ENCODE data around the gene GLOD5.

GLOD5 gene

GRCh38 chrX:48793935-48794334 lies 32.4 kb downstream of the GLOD5 start:
- H3K36me3 ChIP-seq (ENCODE audit: control insufficient read depth, insufficient read depth, low read length): no peaks in the 10 kb centered on the region
- no peak overlapping the region for H3K4me3 ChIP-seq (ENCODE audit: extremely low read depth, insufficient read depth, low read length, poor library complexity, severe bottlenecking)
- no peak overlapping the region for H3K27ac ChIP-seq (ENCODE audit: low read depth, low read length, severe bottlenecking)
- H3K4me1 ChIP-seq (ENCODE audit: control insufficient read depth, insufficient read depth, low read length, poor library complexity, severe bottlenecking): peaks cover 5% of the 10 kb centered on the region
- H3K9me3 ChIP-seq (ENCODE audit: control insufficient read depth, low read length): no peaks in the 10 kb centered on the region
- WGBS, 2 experiments (ENCODE audit: insufficient coverage in 2 of 2): 92 to 100% methylated on average over 1 to 2 of the region's 4 CpGs

- 93 to 95% methylated on average over 9 to 12 of the region's 12 CpGs for WGBS, 2 experiments (ENCODE audit: insufficient coverage in 2 of 2)
- Histone ChIP-seq H3K36me3 (ENCODE audit: control insufficient read depth, insufficient read depth, low read length) (no peaks in the 10 kb centered on the region), H3K9me3 (ENCODE audit: control insufficient read depth, low read length) (no peaks in the 10 kb centered on the region), H3K27ac (ENCODE audit: low read depth, low read length, severe bottlenecking) (peak overlapping the region; percentile 49), H3K4me3 (ENCODE audit: extremely low read depth, insufficient read depth, low read length, poor library complexity, severe bottlenecking) (no peak overlapping the region), H3K4me1 (ENCODE audit: control insufficient read depth, insufficient read depth, low read length, poor library complexity, severe bottlenecking) (peaks cover 5% of the 10 kb centered on the region)
Measured at GRCh38 chrX:48794340-48794910, 32.9 kb downstream of the GLOD5 start.

- Histone ChIP-seq H3K4me3 (ENCODE audit: extremely low read depth, insufficient read depth, low read length, poor library complexity, severe bottlenecking) (no peak overlapping the region), H3K36me3 (ENCODE audit: control insufficient read depth, insufficient read depth, low read length) (no peaks in the 10 kb centered on the region), H3K4me1 (ENCODE audit: control insufficient read depth, insufficient read depth, low read length, poor library complexity, severe bottlenecking) (peaks cover 5% of the 10 kb centered on the region), H3K9me3 (ENCODE audit: control insufficient read depth, low read length) (no peaks in the 10 kb centered on the region), H3K27ac (ENCODE audit: low read depth, low read length, severe bottlenecking) (peak overlapping the region; percentile 49)
- WGBS, 2 experiments (ENCODE audit: insufficient coverage in 2 of 2): 57 to 67% methylated on average over 1 of the region's 8 CpGs
Measured at GRCh38 chrX:48794911-48795515, 33.5 kb downstream of the GLOD5 start.

GRCh38 chrX:48798318-48798717 lies 36.8 kb downstream of the GLOD5 start:
- Histone ChIP-seq H3K4me3 (ENCODE audit: extremely low read depth, insufficient read depth, low read length, poor library complexity, severe bottlenecking) (no peak overlapping the region), H3K27ac (ENCODE audit: low read depth, low read length, severe bottlenecking) (no peak overlapping the region), H3K9me3 (ENCODE audit: control insufficient read depth, low read length) (no peaks in the 10 kb centered on the region), H3K4me1 (ENCODE audit: control insufficient read depth, insufficient read depth, low read length, poor library complexity, severe bottlenecking) (peaks cover 8% of the 10 kb centered on the region), H3K36me3 (ENCODE audit: control insufficient read depth, insufficient read depth, low read length) (peaks cover 3% of the 10 kb centered on the region)
- WGBS, 2 experiments (ENCODE audit: insufficient coverage in 2 of 2): 100% methylated on average over 1 of the region's 2 CpGs; no CpG with 5 or more reads in 1 of the 2 experiments

- H3K9me3 ChIP-seq (ENCODE audit: control insufficient read depth, low read length): no peaks in the 10 kb centered on the region
- H3K4me1 ChIP-seq (ENCODE audit: control insufficient read depth, insufficient read depth, low read length, poor library complexity, severe bottlenecking): peaks cover 4% of the 10 kb centered on the region
- H3K4me3 ChIP-seq (ENCODE audit: extremely low read depth, insufficient read depth, low read length, poor library complexity, severe bottlenecking): peak overlapping the region; percentile 47
- WGBS, 2 experiments (ENCODE audit: insufficient coverage in 2 of 2): 33 to 55% methylated on average over 10 to 11 of the region's 17 CpGs
- H3K36me3 ChIP-seq (ENCODE audit: control insufficient read depth, insufficient read depth, low read length): peaks cover 9% of the 10 kb centered on the region
- H3K27ac ChIP-seq (ENCODE audit: low read depth, low read length, severe bottlenecking): peak overlapping the region; percentile 95
Measured at GRCh38 chrX:48800574-48801279, 39.2 kb downstream of the GLOD5 start.

GRCh38 chrX:48801280-48802088 lies 39.9 kb downstream of the GLOD5 start, which contains the start of gene HDAC6:
Gene HDAC6, plus strand, starts transcription at chrX:48802067. Its CDS starts 626 bp downstream, at chrX:48802693.
- Histone ChIP-seq H3K27ac (ENCODE audit: low read depth, low read length, severe bottlenecking) (peak within 1 kb of the TSS; percentile 97), H3K4me1 (ENCODE audit: control insufficient read depth, insufficient read depth, low read length, poor library complexity, severe bottlenecking) (peaks cover 4% of the 10 kb centered on the region), H3K36me3 (ENCODE audit: control insufficient read depth, insufficient read depth, low read length) (peaks cover 9% of the 10 kb centered on the region), H3K4me3 (ENCODE audit: extremely low read depth, insufficient read depth, low read length, poor library complexity, severe bottlenecking) (peak within 1 kb of the TSS; percentile 52), H3K9me3 (ENCODE audit: control insufficient read depth, low read length) (no peaks in the 10 kb centered on the region)
- WGBS, 2 experiments (ENCODE audit: insufficient coverage in 2 of 2): 1 to 2% methylated on average over 12 to 38 of the region's 89 CpGs

- Histone ChIP-seq H3K36me3 (ENCODE audit: control insufficient read depth, insufficient read depth, low read length) (peaks cover 9% of the 10 kb centered on the region), H3K9me3 (ENCODE audit: control insufficient read depth, low read length) (no peaks in the 10 kb centered on the region), H3K4me1 (ENCODE audit: control insufficient read depth, insufficient read depth, low read length, poor library complexity, severe bottlenecking) (peaks cover 4% of the 10 kb centered on the region), H3K4me3 (ENCODE audit: extremely low read depth, insufficient read depth, low read length, poor library complexity, severe bottlenecking) (peak overlapping the region; percentile 52), H3K27ac (ENCODE audit: low read depth, low read length, severe bottlenecking) (peak overlapping the region; percentile 97)
- WGBS, 2 experiments (ENCODE audit: insufficient coverage in 2 of 2): 0 to 2% methylated on average over 7 of the region's 40 CpGs
Measured at GRCh38 chrX:48802089-48802904, 40.8 kb downstream of the GLOD5 start.

- Histone ChIP-seq H3K4me3 (ENCODE audit: extremely low read depth, insufficient read depth, low read length, poor library complexity, severe bottlenecking) (peak overlapping the region; percentile 52), H3K9me3 (ENCODE audit: control insufficient read depth, low read length) (no peaks in the 10 kb centered on the region), H3K36me3 (ENCODE audit: control insufficient read depth, insufficient read depth, low read length) (peaks cover 9% of the 10 kb centered on the region), H3K4me1 (ENCODE audit: control insufficient read depth, insufficient read depth, low read length, poor library complexity, severe bottlenecking) (peaks cover 4% of the 10 kb centered on the region), H3K27ac (ENCODE audit: low read depth, low read length, severe bottlenecking) (peak overlapping the region; percentile 97)
- WGBS, 2 experiments (ENCODE audit: insufficient coverage in 2 of 2): 80% methylated on average over 1 of the region's 4 CpGs; no CpG with 5 or more reads in 1 of the 2 experiments
Measured at GRCh38 chrX:48802905-48803200, 41.3 kb downstream of the GLOD5 start.

- H3K4me1 ChIP-seq (ENCODE audit: control insufficient read depth, insufficient read depth, low read length, poor library complexity, severe bottlenecking): no peaks in the 10 kb centered on the region
- WGBS, 2 experiments (ENCODE audit: insufficient coverage in 2 of 2): 100% methylated on average over 1 of the region's 4 CpGs; no CpG with 5 or more reads in 1 of the 2 experiments
- H3K9me3 ChIP-seq (ENCODE audit: control insufficient read depth, low read length): no peaks in the 10 kb centered on the region
- no peak overlapping the region for H3K27ac ChIP-seq (ENCODE audit: low read depth, low read length, severe bottlenecking)
- peaks cover 9% of the 10 kb centered on the region for H3K36me3 ChIP-seq (ENCODE audit: control insufficient read depth, insufficient read depth, low read length)
- H3K4me3 ChIP-seq (ENCODE audit: extremely low read depth, insufficient read depth, low read length, poor library complexity, severe bottlenecking): no peak overlapping the region
Measured at GRCh38 chrX:48806081-48806480, 44.5 kb downstream of the GLOD5 start.

GRCh38 chrX:48813644-48814043 lies 52.1 kb downstream of the GLOD5 start:
- H3K9me3 ChIP-seq (ENCODE audit: control insufficient read depth, low read length): no peaks in the 10 kb centered on the region
- no peak overlapping the region for H3K27ac ChIP-seq (ENCODE audit: low read depth, low read length, severe bottlenecking)
- H3K36me3 ChIP-seq (ENCODE audit: control insufficient read depth, insufficient read depth, low read length): peaks cover 22% of the 10 kb centered on the region
- H3K4me1 ChIP-seq (ENCODE audit: control insufficient read depth, insufficient read depth, low read length, poor library complexity, severe bottlenecking): no peaks in the 10 kb centered on the region
- H3K4me3 ChIP-seq (ENCODE audit: extremely low read depth, insufficient read depth, low read length, poor library complexity, severe bottlenecking): no peak overlapping the region
- WGBS, 2 experiments (ENCODE audit: insufficient coverage in 2 of 2): 83 to 93% methylated on average over 1 to 2 of the region's 8 CpGs

All from mesodermal cell (in vitro differentiated cells).